K562 (cell line): ENCODE data around the gene ALKBH2. TPM values are rescaled to one million over a fixed set of nuclear protein-coding genes. Genes with fewer than 3 reads are reported as not detected.

ENCODE experiments used
- ARID4B ChIP-seq: sonication (generic); formaldehyde crosslinking; IDR thresholded peaks from 2 replicates; pipeline ENCODE4 v1.8.0; 2022; ENCODE audit warnings: mild to moderate bottlenecking, missing genetic modification reagents
- ATF2 ChIP-seq: sonication (generic); formaldehyde crosslinking; IDR thresholded peaks from 2 replicates; pipeline ENCODE4 v1.8.1; 2022; ENCODE audit warnings: missing genetic modification reagents
- ATF7 ChIP-seq: fragments of 450-650 bp; IDR thresholded peaks from 2 replicates; pipeline ENCODE4 v1.7.1; 2014; ENCODE audit warnings: mild to moderate bottlenecking, moderate library complexity
- CREB1 ChIP-seq, 2 experiments: sonication (generic) in 1 of 2; formaldehyde crosslinking in 1 of 2; IDR thresholded peaks; 2 replicates each; pipeline versions ENCODE4 v1.6.1 to v1.8.0; 2012 to 2022; ENCODE audit warnings: inconsistent platforms in 1 of 2, mild to moderate bottlenecking in 1 of 2, missing genetic modification reagents in 1 of 2, moderate library complexity in 1 of 2
- CTBP1 ChIP-seq: fragments of 450-650 bp; IDR thresholded peaks from 2 replicates; pipeline ENCODE4 v1.6.1; 2016; ENCODE audit warnings: borderline replicate concordance
- DIDO1 ChIP-seq: fragments of 450-650 bp; IDR thresholded peaks from 2 replicates; pipeline ENCODE4 v1.6.1; 2016; ENCODE audit warnings: low read depth, missing biosample characterization, missing genetic modification characterization
- ELF2 ChIP-seq: fragments of 250-450 bp; sonication (Bioruptor Pico); IDR thresholded peaks from 2 replicates; pipeline ENCODE4 v1.5.0; 2021; ENCODE audit warnings: mild to moderate bottlenecking
- FUS ChIP-seq: fragments of 200-400 bp; formaldehyde crosslinking; optimal IDR thresholded peaks from 2 replicates; pipeline ENCODE3; 2017; ENCODE audit warnings: low read depth, low read length
- GABPB1 ChIP-seq: sonication (generic); formaldehyde crosslinking; IDR thresholded peaks from 2 replicates; pipeline ENCODE4 v1.8.0; 2022; ENCODE audit warnings: mild to moderate bottlenecking, missing genetic modification reagents
- KDM4B ChIP-seq, 2 experiments: fragments of 450-650 bp in 1 of 2; sonication (generic) in 1 of 2; IDR thresholded peaks; 2 replicates each; pipeline ENCODE4 v1.6.1; 2016 to 2017; ENCODE audit warnings: borderline replicate concordance in 2 of 2, antibody characterized with exemption in 1 of 2, low read depth in 1 of 2, mild to moderate bottlenecking in 1 of 2
- NELFE ChIP-seq: IDR thresholded peaks from 2 replicates; pipeline ENCODE4 v1.6.1; 2011; ENCODE audit warnings: mild to moderate bottlenecking; ENCODE audit not compliant: insufficient read depth, insufficient read length
- POLR2AphosphoS2 ChIP-seq: IDR thresholded peaks from 2 replicates; pipeline ENCODE4 v1.6.1; 2012; ENCODE audit warnings: low read length, improper control_type of control experiment
- SRSF7 ChIP-seq: fragments of 200-400 bp; formaldehyde crosslinking; optimal IDR thresholded peaks from 2 replicates; pipeline ENCODE3; 2017; ENCODE audit warnings: mild to moderate bottlenecking, low read depth, low read length
- TRIM28 ChIP-seq: fragments of 450-650 bp; IDR thresholded peaks from 2 replicates; pipeline ENCODE4 v1.6.1; 2017
- USF2 ChIP-seq: sonication (generic); formaldehyde crosslinking; IDR thresholded peaks from 2 replicates; pipeline ENCODE4 v1.5.0; 2020; ENCODE audit warnings: missing genetic modification reagents
- ZBTB7A ChIP-seq: IDR thresholded peaks from 2 replicates; pipeline ENCODE4 v1.6.1; 2011; ENCODE audit warnings: low read depth, mild to moderate bottlenecking, low read length, moderate library complexity, borderline replicate concordance; ENCODE audit not compliant: control insufficient read depth
- ZC3H8 ChIP-seq: fragments of 450-650 bp; IDR thresholded peaks from 2 replicates; pipeline ENCODE4 v1.6.1; 2017
- ZNF41 ChIP-seq: fragments of 250-450 bp; sonication (Bioruptor Pico); conservative IDR thresholded peaks from 2 replicates; pipeline ENCODE4 v1.4.0; 2020; ENCODE audit warnings: mild to moderate bottlenecking
- ZNF57 ChIP-seq: fragments of 450-650 bp; formaldehyde crosslinking; IDR thresholded peaks from 2 replicates; pipeline ENCODE4 v1.4.0; 2020; ENCODE audit warnings: mild to moderate bottlenecking, moderate library complexity
- polyA plus RNA-seq, 8 experiments: library from polyadenylated mRNA; depleted of rRNA in 4 of 8; stranded (reverse) in 5 of 8; unstranded in 3 of 8; fragments of >200 nt; fragmentation: Nextera tagmentation in 2 of 8; fragmentation: Illumina TruSeq in 1 of 8; extraction: Ambion mirVana in 2 of 8; extraction: Trizol in 1 of 8; gene quantifications; 2 replicates each; pipeline versions ENCODE4 v1.2.1 to v1.2.3, GENCODE V29; 2011 to 2014; ENCODE audit warnings: inconsistent platforms in 1 of 8, missing spikeins in 1 of 8
- total RNA-seq, 7 experiments: library from RNA; depleted of rRNA in 6 of 7; stranded (reverse); fragments of >200 nt in 6 of 7; fragmentation: Illumina TruSeq in 2 of 7; extraction: Trizol in 2 of 7; gene quantifications; 2 replicates each; pipeline versions ENCODE4 v1.2.1 to v1.2.3, GENCODE V29; 2011 to 2021; ENCODE audit warnings: low replicate concordance in 1 of 7
- TF ChIP-seq, protein P1 (sequence below): sonication (generic); formaldehyde crosslinking; IDR thresholded peaks from 2 replicates; pipeline ENCODE4 v1.8.1; 2022; ENCODE audit warnings: missing genetic modification reagents
- TF ChIP-seq, protein P2 (sequence below): fragments of 250-450 bp; sonication (Bioruptor Pico); IDR thresholded peaks from 2 replicates; pipeline ENCODE4 v1.6.1; 2021; ENCODE audit warnings: mild to moderate bottlenecking

ALKBH2 gene
- total and polyA plus RNA-seq, 9 of the 15 experiments (the other 6 are each of a cell fraction or from before 2014, with no cell fraction given), result 5.9 to 56.1 (median 41.9) TPM

DNA sequence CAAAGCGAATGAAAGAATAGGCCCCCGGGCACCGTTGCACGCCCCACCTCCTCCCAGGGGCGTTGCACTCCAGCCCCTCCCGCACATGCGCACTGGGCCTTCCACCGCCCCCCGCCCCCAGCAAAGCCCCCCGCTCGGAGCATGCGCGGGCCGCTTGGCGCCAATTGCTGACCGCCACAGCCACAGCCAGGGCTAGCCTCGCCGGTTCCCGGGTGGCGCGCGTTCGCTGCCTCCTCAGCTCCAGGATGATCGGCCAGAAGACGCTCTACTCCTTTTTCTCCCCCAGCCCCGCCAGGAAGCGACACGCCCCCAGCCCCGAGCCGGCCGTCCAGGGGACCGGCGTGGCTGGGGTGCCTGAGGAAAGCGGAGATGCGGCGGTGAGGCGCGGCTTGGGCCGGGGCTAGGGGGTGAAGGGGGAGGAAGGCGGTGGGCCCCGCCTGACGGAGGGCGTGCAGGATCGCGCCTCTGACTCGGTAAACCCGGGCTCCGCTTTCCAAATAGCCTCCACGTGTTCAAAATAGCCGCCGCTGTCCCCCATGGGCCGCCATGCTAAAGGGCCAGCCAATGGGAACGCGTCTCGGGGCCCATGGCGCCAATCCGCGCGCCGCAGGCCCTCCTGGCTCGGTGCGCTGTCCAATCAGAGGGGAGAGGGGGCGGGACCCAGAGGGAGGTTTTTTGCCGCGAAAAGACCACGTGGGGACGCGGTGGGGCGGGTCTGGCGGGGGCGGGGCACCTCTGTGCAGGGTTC, 4.3 kb upstream of the ALKBH2 start, which contains the start of gene UNG (continued):
- TF ChIP-seq USF2 (CRISPR knock-in tag) (peak; percentile 59), SRSF7 (no peak), POLR2AphosphoS2 (no peak), ELF2 (no peak), KDM4B (IDR thresholded peaks at IDR 0.05; ENCODE audit: borderline replicate concordance in 2 of 2, low read depth in 1 of 2) (no peak), ZNF41 (CRISPR knock-in tag) (no peak), ATF7 (peak; percentile 54), ATF2 (no peak), ZBTB7A (peak; percentile 85; the same call in 1 of the 2 replicates), ARID4B (peak; percentile 97), ZNF57 (CRISPR knock-in tag) (no peak), FUS (no peak), NELFE (no peak), GABPB1 (CRISPR knock-in tag) (0 out of 2 replicates have a peak, but pooled peaks have one; percentile 40), CREB1 (IDR thresholded peaks at IDR 0.05) (peak; percentile 24; the same call in 1 of the 2 replicates), CREB1 (CRISPR knock-in tag; IDR thresholded peaks at IDR 0.05) (peak; percentile 25; the same call in 1 of the 2 replicates), ZC3H8 (no peak), TRIM28 (no peak), DIDO1 (tag) (no peak), CTBP1 (no peak)
- TF ChIP-seq, protein P1, sequence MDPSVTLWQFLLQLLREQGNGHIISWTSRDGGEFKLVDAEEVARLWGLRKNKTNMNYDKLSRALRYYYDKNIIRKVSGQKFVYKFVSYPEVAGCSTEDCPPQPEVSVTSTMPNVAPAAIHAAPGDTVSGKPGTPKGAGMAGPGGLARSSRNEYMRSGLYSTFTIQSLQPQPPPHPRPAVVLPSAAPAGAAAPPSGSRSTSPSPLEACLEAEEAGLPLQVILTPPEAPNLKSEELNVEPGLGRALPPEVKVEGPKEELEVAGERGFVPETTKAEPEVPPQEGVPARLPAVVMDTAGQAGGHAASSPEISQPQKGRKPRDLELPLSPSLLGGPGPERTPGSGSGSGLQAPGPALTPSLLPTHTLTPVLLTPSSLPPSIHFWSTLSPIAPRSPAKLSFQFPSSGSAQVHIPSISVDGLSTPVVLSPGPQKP (CRISPR knock-in tag), result no peak
- TF ChIP-seq, protein P2, sequence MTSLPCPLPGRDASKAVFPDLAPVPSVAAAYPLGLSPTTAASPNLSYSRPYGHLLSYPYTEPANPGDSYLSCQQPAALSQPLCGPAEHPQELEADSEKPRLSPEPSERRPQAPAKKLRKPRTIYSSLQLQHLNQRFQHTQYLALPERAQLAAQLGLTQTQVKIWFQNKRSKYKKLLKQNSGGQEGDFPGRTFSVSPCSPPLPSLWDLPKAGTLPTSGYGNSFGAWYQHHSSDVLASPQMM (CRISPR knock-in tag), result no peak
